HG03025 (cell line): Measurements from ENCODE around the gene TET2.

Experiments
- ATAC-seq: cut with Tn5 transposase; IDR thresholded peaks from one replicate; pipeline ENCODE4 v1.9.1; 2021; ENCODE audit warnings: mild to moderate bottlenecking, moderate library complexity; ENCODE audit not compliant: unreplicated experiment, low FRiP score

TET2 gene

GRCh38 chr4:105227054-105227453 is 80.4 kb downstream of the TET2 start:
- ATAC-seq = no peak

GRCh38 chr4:105230287-105230686 is 83.6 kb downstream of the TET2 start:
- ATAC-seq = no peak

- ATAC-seq = no peak
These were observed 85.7 kb downstream of the TET2 start for GRCh38 chr4:105232374-105232773.

- no peak for ATAC-seq
These were observed 87.9 kb downstream of the TET2 start for GRCh38 chr4:105234582-105234981.

- peak; percentile 90 for ATAC-seq
These were observed 89.7 kb downstream of the TET2 start for GRCh38 chr4:105236202-105236915.

GRCh38 chr4:105236916-105237311 is 90.2 kb downstream of the TET2 start:
- ATAC-seq = peak; percentile 36

GRCh38 chr4:105240037-105240436 is 93.4 kb downstream of the TET2 start:
- ATAC-seq = no peak

GRCh38 chr4:105241451-105241850 is 94.8 kb downstream of the TET2 start:
- ATAC-seq = no peak

GRCh38 chr4:105243446-105243845 is 96.8 kb downstream of the TET2 start:
- no peak for ATAC-seq

- no peak for ATAC-seq
These were observed 100.0 kb downstream of the TET2 start for GRCh38 chr4:105246712-105247111.

- no peak for ATAC-seq
These were observed 101.9 kb downstream of the TET2 start for GRCh38 chr4:105248613-105249012.

- ATAC-seq = no peak
These were observed 111.3 kb downstream of the TET2 start for GRCh38 chr4:105257817-105258495.

- ATAC-seq = no peak
These were observed 119.0 kb downstream of the TET2 start for GRCh38 chr4:105265689-105266088.

GRCh38 chr4:105267280-105267679 is 120.6 kb downstream of the TET2 start:
- no peak for ATAC-seq

- no peak for ATAC-seq
These were observed 125.3 kb downstream of the TET2 start for GRCh38 chr4:105272002-105272401.

- ATAC-seq = no peak
These were observed 126.6 kb downstream of the TET2 start for GRCh38 chr4:105273230-105273629.

- no peak for ATAC-seq
These were observed 127.4 kb downstream of the TET2 start for GRCh38 chr4:105274090-105274489.

- no peak for ATAC-seq
These were observed 127.8 kb downstream of the TET2 start for GRCh38 chr4:105274504-105274903.

- ATAC-seq = no peak
These were observed 129.9 kb downstream of the TET2 start for GRCh38 chr4:105276361-105277104.

- no peak for ATAC-seq
These were observed 131.0 kb downstream of the TET2 start for GRCh38 chr4:105277702-105278101.

GRCh38 chr4:105279314-105279713 is 132.6 kb downstream of the TET2 start:
- ATAC-seq = no peak
